HG02642 (cell line): ENCODE data around the gene UNC13D.
A peak's percentile ranks its signal among the peaks of the same experiment; 100 is the strongest.

Source experiments
- ATAC-seq: cut with Tn5 transposase; IDR thresholded peaks from one replicate; pipeline ENCODE4 v1.9.1; 2021; ENCODE audit warnings: mild to moderate bottlenecking; ENCODE audit not compliant: unreplicated experiment, poor library complexity

Gene UNC13D

GRCh38 chr17:75808905-75809621 lies 35.1 kb downstream of the UNC13D start:
- ATAC-seq: peak; percentile 54

DNA sequence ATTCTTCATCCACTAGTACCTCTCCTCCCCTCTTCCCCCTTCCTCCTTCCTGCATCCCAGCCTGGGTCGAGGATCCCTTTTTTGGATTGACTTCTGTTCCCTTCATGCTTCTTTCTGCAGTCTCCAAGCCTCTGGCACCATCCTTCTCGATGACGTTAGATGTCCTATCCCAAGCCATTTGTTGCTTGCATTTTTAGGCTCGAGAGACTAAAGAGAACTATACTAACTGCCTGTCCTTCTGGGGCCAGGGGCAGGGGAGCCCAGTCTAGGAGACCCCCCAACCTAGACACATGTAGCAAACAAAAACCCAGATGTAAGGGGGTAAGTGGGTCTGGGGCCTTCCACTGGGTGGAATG lies 35.7 kb downstream of the UNC13D start:
- ATAC-seq: no peak

DNA sequence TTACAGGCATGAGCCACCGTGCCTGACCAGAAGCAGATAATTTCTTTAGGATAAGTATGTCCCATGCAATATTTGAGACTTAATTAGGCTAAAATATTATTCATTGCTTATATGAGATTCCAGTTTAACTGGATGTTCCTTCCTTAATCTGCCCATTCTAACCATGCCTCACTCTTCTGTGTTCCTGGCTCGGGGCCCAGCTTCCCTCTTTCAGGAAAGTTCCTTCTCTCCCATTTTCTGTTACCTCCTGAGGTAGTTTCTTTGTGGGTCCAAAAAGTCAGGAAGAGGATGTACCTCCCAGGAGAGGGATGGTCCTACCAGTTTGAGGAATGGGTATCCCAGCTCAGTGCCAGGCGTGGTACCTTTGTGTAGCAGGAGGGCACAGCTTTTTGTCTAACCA lies 36.3 kb downstream of the UNC13D start:
- ATAC-seq: no peak

DNA sequence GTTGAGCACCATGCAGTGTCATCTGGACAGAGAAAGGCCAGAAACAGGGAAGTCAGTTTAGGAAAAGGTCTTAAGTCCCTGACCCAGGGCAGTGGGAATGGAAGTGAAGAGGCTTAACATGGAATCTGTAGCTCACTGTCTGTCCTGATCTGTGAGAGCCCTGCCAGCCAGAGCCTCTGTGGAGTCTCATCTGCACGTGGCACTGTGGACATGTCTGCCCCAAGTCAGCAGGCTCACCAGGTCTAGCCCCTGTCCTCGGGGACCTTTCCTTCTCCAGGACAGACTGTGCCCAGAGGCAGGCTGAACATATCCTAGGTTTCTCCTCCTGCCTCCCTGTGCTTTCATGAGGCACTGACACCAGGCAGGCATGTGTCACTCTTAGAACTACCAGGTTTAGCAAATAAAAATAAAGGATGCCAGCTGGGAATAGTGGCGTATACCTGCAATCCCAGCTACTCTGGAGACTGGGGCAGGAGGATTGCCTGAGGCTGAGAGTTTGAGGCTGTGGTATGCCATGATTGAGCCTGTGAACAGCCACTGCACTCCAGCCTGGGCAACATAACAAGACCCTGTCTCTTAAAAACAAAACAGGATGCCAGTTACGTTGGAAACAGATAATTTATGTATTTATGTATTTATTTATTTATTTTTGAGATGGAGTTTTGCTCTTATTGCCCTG lies 37.2 kb downstream of the UNC13D start:
- no peak for ATAC-seq

- ATAC-seq: no peak
These were observed 40.3 kb downstream of the UNC13D start for GRCh38 chr17:75803883-75804282.

DNA sequence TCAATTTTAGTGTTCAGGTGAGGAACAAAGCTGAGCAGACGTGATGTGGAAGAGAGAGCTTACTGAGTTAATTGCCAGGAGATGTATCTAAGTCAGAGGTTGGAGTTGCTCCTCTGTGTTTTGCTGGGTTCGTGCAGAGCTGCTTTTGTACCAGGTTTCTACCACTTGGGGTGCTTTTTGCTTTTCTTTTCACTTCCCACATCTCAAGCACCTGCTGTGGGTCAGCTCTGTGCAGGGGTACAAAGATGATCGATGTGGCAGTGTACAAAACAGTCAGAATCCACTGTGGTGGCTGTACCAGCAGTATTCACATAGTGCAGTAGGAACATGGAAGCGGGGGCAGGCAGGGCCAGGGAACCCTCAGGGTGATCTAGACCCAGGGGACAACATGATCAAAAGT lies 44.8 kb downstream of the UNC13D start:
- ATAC-seq: no peak

- no peak for ATAC-seq
These were observed 48.2 kb downstream of the UNC13D start for GRCh38 chr17:75795820-75796607.

DNA sequence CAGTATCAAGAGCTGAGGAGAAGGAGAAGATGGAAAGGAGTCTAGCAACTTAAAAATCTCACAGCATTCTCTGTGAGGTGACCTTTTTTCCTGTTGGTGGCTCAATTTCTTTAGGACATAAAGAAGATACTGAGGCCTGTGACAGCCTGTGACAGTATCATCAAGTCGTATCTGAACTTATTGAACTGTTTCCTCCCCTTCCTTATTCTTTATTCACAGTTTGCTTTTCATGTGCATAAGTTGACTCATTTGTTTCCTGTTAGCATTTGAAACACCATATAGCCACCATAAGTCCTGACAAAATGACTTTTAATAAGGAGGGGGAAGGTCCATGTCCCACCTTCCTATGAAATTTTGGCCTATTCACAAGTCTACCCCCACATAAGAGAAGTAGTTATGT lies 50.7 kb downstream of the UNC13D start:
- ATAC-seq: no peak

GRCh38 chr17:75791254-75791653 lies 53.0 kb downstream of the UNC13D start:
- no peak for ATAC-seq

DNA sequence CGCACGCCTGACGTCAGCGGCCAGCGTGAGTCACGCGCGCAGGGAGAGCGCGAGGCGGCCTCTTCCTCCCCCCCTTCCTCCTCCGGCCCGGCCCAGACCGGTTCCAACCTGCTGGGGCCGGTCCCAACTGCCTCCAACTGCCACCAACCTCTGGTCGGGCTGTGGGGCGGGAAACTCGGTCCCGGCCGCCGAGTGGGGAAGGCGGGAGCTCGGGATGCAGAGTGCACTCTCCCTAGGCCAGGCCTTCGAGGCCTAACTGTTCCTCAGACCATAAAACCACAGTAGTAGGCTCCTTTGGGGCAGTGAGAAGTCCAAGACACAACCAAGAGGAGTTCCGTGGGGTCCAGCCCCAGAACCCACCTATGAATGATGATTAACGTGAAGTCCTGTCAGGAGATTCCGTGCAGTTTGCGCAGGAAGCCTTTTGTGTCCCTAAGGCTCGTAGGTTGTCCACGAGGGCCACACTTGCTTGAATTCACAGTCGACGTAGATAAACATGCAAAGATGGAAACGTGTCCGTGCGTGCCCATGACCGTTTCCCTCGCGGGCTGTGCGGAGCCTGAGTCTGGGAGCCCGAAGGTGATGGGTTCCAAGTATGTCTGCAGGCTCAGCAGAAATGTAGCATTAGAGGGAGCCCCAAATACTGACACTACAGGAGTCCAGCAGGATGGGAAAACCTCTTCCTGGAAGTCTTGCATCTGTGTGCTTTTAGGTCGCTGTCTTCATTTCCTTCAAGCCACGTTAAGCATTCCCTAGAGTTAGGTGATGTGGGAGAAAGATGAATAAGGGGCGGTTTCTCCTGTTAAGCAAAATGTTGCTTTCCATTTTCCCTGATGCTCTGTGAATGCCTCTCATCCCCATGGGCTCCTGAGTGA lies 59.0 kb downstream of the UNC13D start:
- peak; percentile 72 for ATAC-seq

- ATAC-seq: peak; percentile 65
These were observed 59.7 kb downstream of the UNC13D start, which contains the start of gene UNK for GRCh38 chr17:75784473-75785015. TSS of gene UNK (plus strand) at chr17:75784806. CDS start at chr17:75784881, 75 bp downstream.

DNA sequence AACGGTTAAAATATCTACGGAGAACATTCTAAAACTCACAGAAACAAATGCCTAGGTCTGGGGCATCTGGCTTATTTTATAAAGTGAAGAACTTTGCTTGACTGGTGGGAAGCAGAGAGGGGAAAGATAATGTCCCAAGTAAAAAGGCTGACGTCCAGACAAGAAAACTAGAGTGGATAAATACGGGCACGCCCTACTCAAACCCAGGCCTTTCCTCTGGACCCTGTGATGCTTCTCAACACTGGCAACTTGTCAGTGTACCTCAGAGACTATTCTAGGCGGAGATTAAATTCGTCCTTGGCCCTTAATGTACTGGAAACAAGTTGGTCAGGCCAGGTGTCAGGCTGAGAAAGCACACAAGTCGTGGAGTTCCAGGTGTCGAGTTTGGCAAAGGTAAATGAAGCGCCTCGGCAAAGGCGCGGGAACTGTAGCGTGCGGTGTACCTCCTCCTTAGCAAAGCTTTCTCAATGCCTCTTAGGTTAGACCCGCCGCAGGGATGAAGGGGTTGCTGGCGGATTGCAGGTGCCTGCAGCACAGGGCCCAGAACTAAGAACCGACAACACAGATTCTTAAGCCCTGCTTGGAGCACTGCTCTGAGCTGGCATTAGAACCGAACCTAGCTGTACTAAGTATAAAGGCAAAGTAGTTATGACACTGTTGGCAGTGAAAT lies 60.3 kb downstream of the UNC13D start:
- peak; percentile 0 for ATAC-seq

- ATAC-seq: no peak
These were observed 61.0 kb downstream of the UNC13D start for GRCh38 chr17:75783069-75783783.

DNA sequence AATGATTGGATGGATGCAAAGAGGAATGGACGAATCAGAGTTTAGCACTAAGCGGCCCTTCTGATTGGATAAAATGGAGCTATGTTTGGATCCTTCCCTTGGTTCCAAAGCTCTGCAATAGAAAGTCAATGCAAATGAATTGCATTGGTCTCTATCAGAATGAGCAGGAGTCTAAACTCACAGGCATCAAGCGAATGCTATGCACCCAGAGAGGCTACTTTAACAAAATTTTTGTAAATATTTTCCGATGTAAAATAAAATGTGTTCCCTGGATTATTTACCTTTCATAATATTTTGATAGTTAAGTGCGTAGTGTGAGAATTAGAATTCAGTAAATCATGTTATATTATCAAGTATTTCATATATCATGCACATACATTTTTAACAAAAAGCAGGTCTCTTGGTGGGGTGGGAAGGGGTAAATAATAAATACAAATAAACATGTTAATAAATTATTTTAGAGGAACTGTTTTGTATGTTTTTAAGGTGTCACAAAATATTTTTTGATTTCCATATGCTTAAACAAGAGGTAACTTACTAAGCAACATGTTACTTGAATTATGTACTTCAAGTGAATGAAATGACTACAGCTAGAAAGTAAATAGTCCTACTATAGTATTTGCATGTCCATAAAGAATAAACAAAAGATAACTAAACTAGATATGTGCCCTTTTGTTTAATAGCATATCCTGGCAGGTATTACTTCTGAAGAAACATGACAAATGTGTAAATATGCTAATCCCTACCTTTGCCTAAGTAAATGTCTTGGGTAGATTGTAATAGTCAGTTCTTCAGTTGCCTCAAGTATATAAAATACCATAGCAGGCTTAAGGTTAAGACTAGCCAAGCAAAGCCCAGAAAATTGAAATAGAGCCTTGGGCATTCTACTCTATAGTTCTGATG lies 64.0 kb downstream of the UNC13D start:
- no peak for ATAC-seq

DNA sequence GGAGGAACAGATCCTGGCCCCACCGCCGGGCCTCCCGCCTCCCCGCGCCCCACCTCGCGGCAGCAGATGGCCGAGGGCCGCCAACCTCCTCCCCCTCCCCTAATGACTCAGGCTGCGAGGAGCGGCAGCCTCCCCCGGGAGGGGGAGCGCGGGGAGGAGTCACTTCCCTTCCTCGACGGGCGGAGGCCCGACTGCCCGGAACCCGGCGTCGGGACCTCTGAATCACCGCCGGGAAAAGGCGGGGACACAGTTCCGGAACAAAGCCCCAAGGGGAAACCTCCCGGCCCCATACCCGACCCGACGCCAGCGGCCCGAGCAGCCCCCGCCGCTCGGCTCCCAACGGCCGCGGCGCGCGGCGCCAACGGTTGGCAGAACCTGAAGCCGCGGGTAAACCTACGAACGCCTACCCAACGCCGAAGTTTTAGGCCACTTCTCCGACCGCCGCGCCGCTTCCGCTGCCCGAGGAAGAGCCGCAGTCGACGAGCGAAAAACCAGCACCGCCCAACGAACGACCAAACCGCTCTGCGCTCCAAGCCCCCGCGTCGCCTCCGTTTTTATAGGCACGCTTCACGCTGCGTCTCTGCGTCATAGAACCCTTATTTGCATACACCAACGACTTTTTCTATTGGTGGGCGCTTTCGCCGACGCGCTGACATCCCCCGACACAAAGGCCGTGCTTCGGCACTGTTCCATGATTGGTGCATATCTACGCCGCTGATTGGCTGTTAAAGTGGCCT lies 64.8 kb downstream of the UNC13D start:
- ATAC-seq: peak; percentile 68

GRCh38 chr17:75778861-75779249 lies 65.3 kb downstream of the UNC13D start:
- ATAC-seq: peak; percentile 13
